MG63 (cell line): Measurements from ENCODE around the gene EEF1E1. TPM values are rescaled to one million over a fixed set of nuclear protein-coding genes. Genes with fewer than 3 reads are reported as not detected.

ENCODE experiments used
- DNase-seq: peaks from one replicate; pipeline ENCODE4 v3.0.0-alpha.2; 2020
- H3K27me3 ChIP-seq: fragments of 250-450 bp; sonication (Bioruptor Pico); 2 replicates; pipeline ENCODE4 v1.5.1; 2020; ENCODE audit warnings: mild to moderate bottlenecking, moderate library complexity
- H3K36me3 ChIP-seq: fragments of 250-450 bp; sonication (Bioruptor Pico); 2 replicates; pipeline ENCODE4 v1.5.1; 2020; ENCODE audit warnings: mild to moderate bottlenecking, moderate library complexity
- H3K4me3 ChIP-seq: fragments of 250-450 bp; sonication (Bioruptor Pico); 2 replicates; pipeline ENCODE4 v1.5.1; 2020; ENCODE audit warnings: mild to moderate bottlenecking, moderate library complexity
- H3K9me3 ChIP-seq: fragments of 250-450 bp; sonication (Bioruptor Pico); 2 replicates; pipeline ENCODE4 v1.5.1; 2020; ENCODE audit warnings: mild to moderate bottlenecking, moderate library complexity
- total RNA-seq: library from RNA; depleted of rRNA; stranded (reverse); fragments of >200 nt; shearing (Covaris generic); gene quantifications from 2 replicates; pipeline ENCODE4 v1.2.3, GENCODE V29; 2014; ENCODE audit warnings: low replicate concordance

Gene EEF1E1
- total RNA-seq, 1 experiment from 2014 or later = 142 TPM

- no peak for DNase-seq
- H3K9me3 ChIP-seq = peaks cover 4% of the 10 kb centered on the region; the same call in 1 of the 2 replicates
- no peaks in the 10 kb centered on the region; the same call in none of the 2 replicates for H3K36me3 ChIP-seq
- no peaks in the 10 kb centered on the region for H3K27me3 ChIP-seq
- no peak overlapping the region for H3K4me3 ChIP-seq
Observed at GRCh38 chr6:8105791-8106190, 3.4 kb upstream of the EEF1E1 start.

DNA sequence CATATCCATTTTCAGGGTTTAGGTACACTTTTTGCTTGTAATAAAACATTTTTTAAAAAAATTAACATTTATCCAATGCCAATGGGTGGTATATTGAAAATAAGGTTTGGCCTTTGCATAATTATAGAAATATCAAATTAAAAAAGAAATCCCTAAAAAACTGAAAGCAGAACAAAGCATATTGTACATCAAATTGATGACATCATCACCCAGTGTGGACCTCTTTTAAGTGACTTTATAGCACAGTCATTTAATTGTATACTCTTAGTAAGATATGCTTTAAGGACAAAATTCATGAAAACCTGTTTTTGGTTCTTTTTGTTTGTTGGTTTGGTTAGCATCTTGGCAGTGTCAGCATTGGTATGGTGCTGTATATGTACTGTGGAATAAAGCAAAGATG is 1.4 kb upstream of the EEF1E1 start:
- Histone ChIP-seq H3K4me3 (no peak overlapping the region), H3K9me3 (peaks cover 4% of the 10 kb centered on the region; the same call in 1 of the 2 replicates), H3K36me3 (peaks cover 11% of the 10 kb centered on the region), H3K27me3 (no peaks in the 10 kb centered on the region)
- DNase-seq = no peak

DNA sequence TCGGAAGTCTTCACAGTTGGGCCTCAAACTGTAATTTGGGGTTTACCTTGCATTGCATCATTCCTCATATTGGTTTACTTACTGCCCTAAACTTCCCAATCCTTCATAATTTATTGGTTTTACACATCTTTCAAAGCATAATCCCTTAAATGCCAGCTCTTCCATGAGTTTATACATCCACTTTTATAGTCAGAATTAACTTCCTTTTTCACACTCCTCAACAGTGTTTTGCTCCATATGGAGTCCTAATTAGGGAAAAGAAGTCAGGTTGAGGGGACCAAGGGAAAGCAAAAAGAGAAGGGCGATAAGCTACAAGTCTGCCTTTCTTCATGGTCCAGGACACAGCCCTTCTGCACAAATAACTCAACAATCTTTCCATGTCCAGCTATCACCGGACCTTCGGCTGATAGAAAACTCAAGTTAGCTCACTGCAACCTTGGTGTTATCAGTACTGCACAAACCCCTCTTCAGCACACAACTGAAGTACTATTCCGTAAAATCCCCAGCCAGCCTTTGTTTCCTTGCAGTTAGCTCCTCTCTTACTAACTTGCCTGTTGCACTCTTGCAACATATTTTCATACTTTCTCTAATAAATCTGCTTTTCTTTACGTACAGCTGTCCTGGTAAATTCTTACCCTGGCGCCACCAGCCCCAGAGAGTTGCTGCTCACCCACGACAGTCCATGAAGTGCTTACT is 2.0 kb downstream of the EEF1E1 start:
- DNase-seq = no peak
- H3K27me3 ChIP-seq = no peaks in the 10 kb centered on the region
- no peaks in the 10 kb centered on the region for H3K9me3 ChIP-seq
- H3K36me3 ChIP-seq = peaks cover 41% of the 10 kb centered on the region
- no peak overlapping the region for H3K4me3 ChIP-seq

GRCh38 chr6:8090650-8091049 is 11.7 kb downstream of the EEF1E1 start:
- H3K4me3 ChIP-seq = no peak overlapping the region
- H3K9me3 ChIP-seq = no peaks in the 10 kb centered on the region
- H3K27me3 ChIP-seq = no peaks in the 10 kb centered on the region
- no peak for DNase-seq
- peaks cover 76% of the 10 kb centered on the region for H3K36me3 ChIP-seq

DNA sequence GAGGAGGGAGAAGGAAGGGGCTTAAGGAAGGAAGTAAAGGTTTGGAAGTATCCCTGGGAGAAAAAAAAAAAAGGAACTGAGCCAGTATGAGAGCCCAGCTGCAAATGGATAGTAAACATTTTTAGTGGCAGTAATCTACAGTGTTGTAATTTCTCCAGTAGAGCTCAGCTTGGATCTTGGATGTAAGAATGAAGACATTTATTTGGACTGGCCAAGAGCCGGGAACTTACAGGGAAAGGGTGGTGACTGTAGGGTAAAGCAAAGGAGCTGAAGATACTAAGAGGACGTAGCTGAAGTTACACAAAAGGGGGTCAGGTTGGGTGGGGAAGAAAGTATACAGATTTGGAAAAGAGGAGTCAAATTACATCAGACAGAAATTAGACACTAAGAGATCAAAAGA is 13.5 kb downstream of the EEF1E1 start:
- peaks cover 71% of the 10 kb centered on the region for H3K36me3 ChIP-seq
- no peak for DNase-seq

GRCh38 chr6:8087870-8088754 is 14.2 kb downstream of the EEF1E1 start:
- Histone ChIP-seq H3K4me3 (no peak overlapping the region), H3K36me3 (peaks cover 71% of the 10 kb centered on the region), H3K9me3 (no peaks in the 10 kb centered on the region), H3K27me3 (no peaks in the 10 kb centered on the region)
- no peak for DNase-seq

More for the DNA sequence above, 13.5 kb downstream of the EEF1E1 start:
- Histone ChIP-seq H3K9me3 (no peaks in the 10 kb centered on the region), H3K4me3 (no peak overlapping the region), H3K27me3 (no peaks in the 10 kb centered on the region)

DNA sequence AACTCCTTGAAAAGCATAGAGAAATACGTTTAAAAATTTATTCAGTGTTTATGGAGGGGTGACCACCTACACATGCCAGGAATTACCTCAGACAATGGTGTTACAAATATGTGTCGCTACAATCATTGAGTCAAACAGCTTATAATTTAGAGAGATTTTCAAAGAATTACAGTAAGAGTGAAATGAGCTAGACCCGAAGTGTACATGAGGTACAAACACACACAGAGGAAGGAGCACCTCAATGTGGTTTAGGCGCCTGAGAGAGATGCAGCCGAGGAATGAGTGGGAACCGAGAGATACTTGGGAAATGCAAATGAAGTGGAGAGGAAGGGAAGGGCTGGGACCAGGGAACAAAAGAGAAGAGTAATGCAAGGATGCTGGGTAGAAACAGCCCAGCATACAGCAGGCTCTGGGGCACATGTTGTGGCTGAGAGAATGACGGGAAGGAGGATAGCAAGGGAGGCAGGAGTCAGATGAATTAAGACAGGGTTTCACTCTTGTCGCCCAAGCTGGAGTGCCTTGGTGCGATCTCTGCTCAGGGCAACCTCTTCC is 15.5 kb downstream of the EEF1E1 start:
- H3K9me3 ChIP-seq = no peaks in the 10 kb centered on the region
- no peaks in the 10 kb centered on the region for H3K27me3 ChIP-seq
- no peak overlapping the region for H3K4me3 ChIP-seq
- peaks cover 68% of the 10 kb centered on the region for H3K36me3 ChIP-seq
- no peak for DNase-seq

DNA sequence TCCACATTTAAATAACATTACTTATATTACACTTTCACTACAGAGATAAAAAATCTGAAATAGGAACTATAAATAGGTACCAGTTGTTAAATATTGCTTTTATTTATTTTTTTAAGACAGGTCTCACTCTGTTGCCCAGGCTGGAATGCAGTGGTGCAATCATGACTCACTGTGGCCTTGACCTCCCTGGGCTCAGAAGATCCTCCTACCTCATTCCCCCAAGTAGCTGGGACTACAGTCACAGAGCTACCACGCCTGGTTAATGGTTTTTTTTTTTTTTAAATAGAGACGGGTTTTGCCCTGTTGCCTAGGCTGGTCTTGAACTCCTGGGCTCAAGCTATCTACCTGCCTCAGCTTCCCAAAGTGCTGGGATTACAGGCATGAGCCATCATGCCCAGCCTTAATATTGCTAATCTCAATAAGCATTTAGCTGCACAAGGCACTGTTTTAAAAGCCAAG is 17.3 kb downstream of the EEF1E1 start:
- no peak overlapping the region for H3K4me3 ChIP-seq
- DNase-seq = peak; percentile 92

DNA sequence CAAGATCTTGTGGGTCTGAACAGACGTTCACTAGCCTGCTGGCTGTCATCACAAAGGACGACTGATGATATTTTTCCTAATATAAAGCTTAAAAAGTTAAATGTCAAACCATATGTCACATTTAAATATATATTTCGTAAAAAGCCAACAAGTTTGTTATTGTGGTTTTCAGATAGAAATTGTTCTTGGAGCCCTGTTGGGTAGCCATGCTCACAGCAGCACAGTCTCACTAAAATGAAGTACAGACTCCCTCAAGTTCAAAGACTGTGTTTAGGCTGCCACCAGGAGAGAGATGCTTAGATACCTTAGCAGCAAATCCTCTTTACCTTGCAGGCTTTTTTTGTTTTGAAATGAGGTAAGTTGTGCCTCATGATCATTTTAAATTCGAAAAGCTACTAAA is 17.8 kb downstream of the EEF1E1 start:
- Histone ChIP-seq H3K4me3 (no peak overlapping the region), H3K27me3 (no peaks in the 10 kb centered on the region), H3K36me3 (peaks cover 68% of the 10 kb centered on the region), H3K9me3 (no peaks in the 10 kb centered on the region)
- DNase-seq = no peak

More for the DNA sequence above, 17.3 kb downstream of the EEF1E1 start:
- no peaks in the 10 kb centered on the region for H3K9me3 ChIP-seq
- H3K27me3 ChIP-seq = no peaks in the 10 kb centered on the region
- peaks cover 68% of the 10 kb centered on the region for H3K36me3 ChIP-seq

DNA sequence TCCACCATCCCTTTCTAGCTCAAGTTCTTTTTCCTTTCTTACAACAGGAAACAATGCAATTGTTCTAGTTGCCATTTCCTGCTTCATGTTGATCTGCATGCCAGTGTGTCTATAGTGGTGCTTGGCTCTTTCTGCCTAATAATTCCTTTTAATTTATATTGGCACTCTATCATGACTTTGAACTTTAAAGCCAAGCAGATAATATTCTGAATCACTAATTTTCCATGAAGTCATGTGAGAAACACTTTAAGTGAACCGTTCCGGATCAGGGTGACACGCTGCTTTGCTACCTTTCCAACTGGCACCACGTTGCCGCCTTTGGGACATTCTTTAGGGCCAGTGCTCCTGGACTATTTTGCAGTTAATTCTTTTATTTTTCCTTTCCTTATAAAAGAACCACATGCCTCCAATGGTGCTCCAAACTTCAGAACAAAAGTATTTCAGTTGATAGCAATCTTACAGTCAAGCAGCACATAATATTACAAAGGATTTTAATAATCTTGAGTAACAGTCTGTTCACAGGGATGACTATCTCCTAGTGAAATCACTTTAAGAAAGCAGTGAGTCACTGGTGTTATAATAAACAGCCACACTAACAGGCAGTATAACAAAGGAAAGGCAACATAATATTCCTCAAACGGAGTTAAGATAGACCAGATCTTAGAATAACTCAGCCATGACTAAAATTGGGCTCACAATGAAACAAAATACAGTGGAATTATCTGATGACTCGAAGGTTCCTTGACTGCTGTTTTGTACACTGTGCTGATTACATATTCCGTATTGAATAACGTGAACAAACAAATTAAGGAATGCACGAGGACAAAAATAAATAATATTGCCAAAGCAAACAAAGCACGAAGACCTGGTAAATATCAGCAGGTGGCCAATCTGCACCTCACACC is 19.1 kb downstream of the EEF1E1 start:
- peaks cover 66% of the 10 kb centered on the region for H3K36me3 ChIP-seq
- H3K4me3 ChIP-seq = no peak overlapping the region
- H3K27me3 ChIP-seq = no peaks in the 10 kb centered on the region
- peak; percentile 45 for DNase-seq
- H3K9me3 ChIP-seq = no peaks in the 10 kb centered on the region

- Histone ChIP-seq H3K36me3 (peaks cover 66% of the 10 kb centered on the region), H3K27me3 (no peaks in the 10 kb centered on the region), H3K4me3 (no peak overlapping the region), H3K9me3 (no peaks in the 10 kb centered on the region)
- DNase-seq = no peak
Observed at GRCh38 chr6:8082572-8082953, 19.8 kb downstream of the EEF1E1 start.

DNA sequence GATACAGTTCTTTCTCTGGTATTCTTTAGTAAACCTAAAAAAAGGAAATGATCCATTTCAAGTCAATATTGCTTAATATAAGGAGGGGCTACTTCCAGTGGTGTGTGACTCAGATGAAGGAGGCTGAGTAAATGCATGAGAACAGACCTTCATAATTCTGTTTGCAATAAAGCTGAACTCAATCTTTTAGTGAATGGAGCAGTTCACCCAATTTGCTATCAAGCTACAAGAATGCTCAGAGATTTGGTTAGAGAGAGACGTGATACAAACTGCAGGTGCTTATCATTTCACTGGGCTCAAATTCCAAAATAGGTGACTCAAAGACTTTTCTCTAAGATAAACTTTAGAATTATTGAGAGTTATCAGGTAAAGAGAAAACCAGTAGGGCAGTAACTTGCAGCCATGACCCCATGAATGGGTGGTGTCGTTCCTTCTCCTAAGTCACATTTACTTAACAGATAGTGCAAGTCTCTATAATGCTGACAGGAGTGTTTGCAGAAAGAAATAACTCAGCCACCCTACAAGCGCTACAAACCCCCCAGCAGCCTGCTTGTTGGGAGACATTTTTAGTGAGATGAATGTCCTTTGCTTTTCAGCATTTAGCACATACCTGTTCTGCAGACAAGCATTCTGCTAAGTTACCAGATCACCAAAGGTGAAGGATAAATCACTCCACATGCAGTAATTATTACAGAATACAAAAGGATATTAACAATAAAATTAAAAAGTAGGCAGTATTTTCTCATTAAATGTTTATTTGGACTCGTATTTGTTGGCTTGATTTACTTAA is 21.8 kb downstream of the EEF1E1 start:
- Histone ChIP-seq H3K4me3 (no peak overlapping the region), H3K9me3 (no peaks in the 10 kb centered on the region), H3K36me3 (peaks cover 60% of the 10 kb centered on the region), H3K27me3 (no peaks in the 10 kb centered on the region)
- DNase-seq = no peak

DNA sequence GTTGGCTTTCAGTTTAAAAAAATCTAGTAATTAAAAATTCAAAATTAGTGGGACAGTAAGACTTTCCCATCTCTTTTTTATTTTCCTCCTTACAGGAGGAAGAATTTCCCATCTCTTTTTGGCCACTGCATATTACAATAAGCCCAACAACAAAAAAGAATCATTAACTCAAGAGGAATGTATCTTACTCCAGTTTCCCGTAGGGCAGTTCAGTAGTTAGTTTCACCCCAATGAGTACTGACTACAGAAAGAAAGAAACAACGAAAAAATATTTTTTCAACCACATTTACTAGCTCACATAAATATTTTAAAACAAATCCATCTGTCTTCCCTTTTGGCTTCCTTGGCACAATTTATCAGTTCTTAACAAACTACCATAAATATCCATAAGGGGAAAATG is 23.2 kb downstream of the EEF1E1 start:
- Histone ChIP-seq H3K36me3 (peaks cover 54% of the 10 kb centered on the region), H3K4me3 (no peak overlapping the region), H3K9me3 (no peaks in the 10 kb centered on the region), H3K27me3 (no peaks in the 10 kb centered on the region)
- no peak for DNase-seq

DNA sequence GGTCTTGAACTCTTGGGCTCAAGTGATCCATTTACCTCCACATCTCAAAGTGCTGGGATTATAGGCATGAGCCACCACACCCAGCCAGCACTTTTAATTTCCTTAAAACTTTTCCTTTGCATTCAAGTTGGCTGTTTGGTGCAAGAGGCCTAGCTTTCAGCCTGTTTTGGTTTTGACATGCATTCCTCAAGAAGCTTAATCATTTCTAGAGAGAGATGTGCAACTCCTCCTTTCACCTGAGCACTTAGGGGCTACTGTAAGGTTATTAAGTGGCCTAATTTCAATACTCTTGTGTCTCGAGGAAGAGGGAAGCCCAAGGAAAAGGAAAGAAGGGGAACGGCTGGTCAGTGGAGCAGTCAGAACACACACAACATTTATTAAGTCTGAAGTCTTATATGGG is 24.4 kb downstream of the EEF1E1 start:
- no peak for DNase-seq
- Histone ChIP-seq H3K4me3 (no peak overlapping the region), H3K9me3 (no peaks in the 10 kb centered on the region), H3K36me3 (peaks cover 49% of the 10 kb centered on the region), H3K27me3 (no peaks in the 10 kb centered on the region)

DNA sequence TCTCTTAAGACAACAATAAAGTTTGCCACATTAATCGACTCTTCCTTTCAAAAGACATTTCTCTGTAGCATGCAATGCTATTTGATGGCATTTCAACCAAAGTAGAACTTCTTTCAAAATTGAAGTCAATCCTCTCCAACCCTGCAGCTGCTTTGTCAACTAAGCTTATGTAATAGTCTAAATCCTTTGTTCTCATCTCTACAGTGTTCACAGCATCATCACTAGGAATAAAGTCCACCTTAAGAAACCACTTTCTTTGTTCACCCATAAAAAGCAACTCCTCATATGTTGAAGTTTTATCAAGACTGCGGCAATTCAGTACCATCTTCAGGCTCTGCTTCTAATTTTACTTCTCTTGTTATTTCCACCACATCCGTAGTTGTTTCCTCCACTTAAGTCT is 26.6 kb downstream of the EEF1E1 start:
- no peaks in the 10 kb centered on the region for H3K27me3 ChIP-seq
- no peak overlapping the region for H3K4me3 ChIP-seq
- peaks cover 34% of the 10 kb centered on the region for H3K36me3 ChIP-seq
- DNase-seq = no peak
- no peaks in the 10 kb centered on the region for H3K9me3 ChIP-seq

GRCh38 chr6:8075185-8075584 is 27.2 kb downstream of the EEF1E1 start:
- no peaks in the 10 kb centered on the region for H3K27me3 ChIP-seq
- no peak overlapping the region for H3K4me3 ChIP-seq
- peaks cover 30% of the 10 kb centered on the region for H3K36me3 ChIP-seq

More at GRCh38 chr6:8075185-8075584, 27.2 kb downstream of the EEF1E1 start:
- DNase-seq = no peak
- no peaks in the 10 kb centered on the region for H3K9me3 ChIP-seq
